ENCODE data around the gene DMC1. TPM values are rescaled to one million over a fixed set of nuclear protein-coding genes. Genes with fewer than 3 reads are reported as not detected.

Gene DMC1
- total and polyA plus RNA-seq, 2 of the 13 experiments (the other 11 are each of a cell fraction or from before 2014, with no cell fraction given): 0.82 TPM; not detected in 1

DNA sequence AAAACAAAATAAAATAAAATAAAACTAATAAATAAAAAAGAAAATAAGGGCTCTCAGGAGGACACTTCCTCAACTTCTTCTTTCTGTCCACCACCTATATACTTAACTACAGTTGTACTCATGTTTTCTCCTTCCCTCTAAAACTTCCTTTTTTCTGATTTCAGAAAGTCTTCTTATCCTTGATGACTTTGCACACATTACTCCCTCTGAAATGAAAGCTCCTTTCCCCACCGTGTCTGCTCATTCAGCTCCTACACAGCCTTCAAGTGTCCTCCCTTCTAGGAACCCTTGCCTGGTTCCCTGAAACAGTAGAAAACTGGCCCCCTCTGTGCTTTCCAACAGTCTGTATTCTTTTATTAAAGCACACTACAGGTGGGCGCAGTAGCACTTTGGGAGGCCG lies 45.6 kb downstream of the DMC1 start (continued):
- TF ChIP-seq ZNF431 (CRISPR knock-in tag; IDR thresholded peaks at IDR 0.05; ENCODE audit: borderline replicate concordance, low read depth) (no peak), ZNF709 (CRISPR knock-in tag; IDR thresholded peaks at IDR 0.05) (no peak)
- TF ChIP-seq, protein P1, sequence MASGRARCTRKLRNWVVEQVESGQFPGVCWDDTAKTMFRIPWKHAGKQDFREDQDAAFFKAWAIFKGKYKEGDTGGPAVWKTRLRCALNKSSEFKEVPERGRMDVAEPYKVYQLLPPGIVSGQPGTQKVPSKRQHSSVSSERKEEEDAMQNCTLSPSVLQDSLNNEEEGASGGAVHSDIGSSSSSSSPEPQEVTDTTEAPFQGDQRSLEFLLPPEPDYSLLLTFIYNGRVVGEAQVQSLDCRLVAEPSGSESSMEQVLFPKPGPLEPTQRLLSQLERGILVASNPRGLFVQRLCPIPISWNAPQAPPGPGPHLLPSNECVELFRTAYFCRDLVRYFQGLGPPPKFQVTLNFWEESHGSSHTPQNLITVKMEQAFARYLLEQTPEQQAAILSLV (CRISPR knock-in tag; IDR thresholded peaks at IDR 0.05; ENCODE audit: borderline replicate concordance): no peak

- Histone ChIP-seq H3K27me3 (ENCODE audit: control insufficient read depth in 1 of 2, insufficient read depth in 2 of 2, low read length in 2 of 2) (no peaks in the 10 kb centered on the region), H4K20me1 (ENCODE audit: insufficient read depth, low read length) (no peaks in the 10 kb centered on the region), H3K4me1 (ENCODE audit: insufficient read depth, low read length) (no peaks in the 10 kb centered on the region), H3K27ac (ENCODE audit: extremely low read length, insufficient read depth, low read length) (no peak overlapping the region), H3K79me2 (ENCODE audit: insufficient read depth, low read length) (no peaks in the 10 kb centered on the region), H3K4me3 (replicated peaks in 1 of 3; ENCODE audit: insufficient read depth in 1 of 3, low read depth in 2 of 3, low read length in 3 of 3) (no peak overlapping the region), H3K4me2 (ENCODE audit: low read depth, low read length) (no peak overlapping the region), H3K9me3 (ENCODE audit: low read length) (no peaks in the 10 kb centered on the region), H3K9ac (ENCODE audit: insufficient read depth, low read depth, low read length) (no peak overlapping the region), H2AFZ (ENCODE audit: low read length) (no peak overlapping the region), H3K36me3 (replicated peaks in 1 of 2; ENCODE audit: control insufficient read depth in 1 of 2, insufficient read depth in 2 of 2, low read length in 2 of 2) (no peaks in the 10 kb centered on the region)
- ChIA-PET CTCF (ENCODE audit: low intra/inter-chr PET ratio, low total read pairs) (no interaction called here), POLR2A (no interaction called here)
- no TSS peak for BruUV-seq (replicated peaks)
- 57% methylated on average over 5 of the region's 5 CpGs for WGBS (ENCODE audit: low lambda C conversion rate)
- no peak for FAIRE-seq
- in situ Hi-C loops (cut with HindIII; ENCODE audit: extremely low pct_ligation_motif_present, low pct_unique_long_range_greater_than_20kb): no loop called here
- no peak for ATAC-seq
- intact Hi-C loops (cut with micrococcal nuclease; ENCODE audit: unreplicated experiment): no loop called here
- DNase-seq (ENCODE audit: low spot score): no peak
- TF ChIP-seq ATF1 (CRISPR knock-in tag; IDR thresholded peaks at IDR 0.05) (no peak), GMEB2 (CRISPR knock-in tag; IDR thresholded peaks at IDR 0.05; ENCODE audit: low read depth) (no peak), HIVEP1 (CRISPR knock-in tag; IDR thresholded peaks at IDR 0.05) (no peak), TFDP1 (CRISPR knock-in tag; IDR thresholded peaks at IDR 0.05; ENCODE audit: borderline replicate concordance) (no peak), ZNF788 (CRISPR knock-in tag; IDR thresholded peaks at IDR 0.05; ENCODE audit: borderline replicate concordance) (no peak), YY1 (IDR thresholded peaks at IDR 0.05; ENCODE audit: insufficient read depth, insufficient replicate concordance, low read depth, low read length) (no peak), SRY (CRISPR knock-in tag; IDR thresholded peaks at IDR 0.05) (no peak), ZNF558 (CRISPR knock-in tag; IDR thresholded peaks at IDR 0.05; ENCODE audit: borderline replicate concordance) (no peak)
- TF ChIP-seq, protein P2, sequence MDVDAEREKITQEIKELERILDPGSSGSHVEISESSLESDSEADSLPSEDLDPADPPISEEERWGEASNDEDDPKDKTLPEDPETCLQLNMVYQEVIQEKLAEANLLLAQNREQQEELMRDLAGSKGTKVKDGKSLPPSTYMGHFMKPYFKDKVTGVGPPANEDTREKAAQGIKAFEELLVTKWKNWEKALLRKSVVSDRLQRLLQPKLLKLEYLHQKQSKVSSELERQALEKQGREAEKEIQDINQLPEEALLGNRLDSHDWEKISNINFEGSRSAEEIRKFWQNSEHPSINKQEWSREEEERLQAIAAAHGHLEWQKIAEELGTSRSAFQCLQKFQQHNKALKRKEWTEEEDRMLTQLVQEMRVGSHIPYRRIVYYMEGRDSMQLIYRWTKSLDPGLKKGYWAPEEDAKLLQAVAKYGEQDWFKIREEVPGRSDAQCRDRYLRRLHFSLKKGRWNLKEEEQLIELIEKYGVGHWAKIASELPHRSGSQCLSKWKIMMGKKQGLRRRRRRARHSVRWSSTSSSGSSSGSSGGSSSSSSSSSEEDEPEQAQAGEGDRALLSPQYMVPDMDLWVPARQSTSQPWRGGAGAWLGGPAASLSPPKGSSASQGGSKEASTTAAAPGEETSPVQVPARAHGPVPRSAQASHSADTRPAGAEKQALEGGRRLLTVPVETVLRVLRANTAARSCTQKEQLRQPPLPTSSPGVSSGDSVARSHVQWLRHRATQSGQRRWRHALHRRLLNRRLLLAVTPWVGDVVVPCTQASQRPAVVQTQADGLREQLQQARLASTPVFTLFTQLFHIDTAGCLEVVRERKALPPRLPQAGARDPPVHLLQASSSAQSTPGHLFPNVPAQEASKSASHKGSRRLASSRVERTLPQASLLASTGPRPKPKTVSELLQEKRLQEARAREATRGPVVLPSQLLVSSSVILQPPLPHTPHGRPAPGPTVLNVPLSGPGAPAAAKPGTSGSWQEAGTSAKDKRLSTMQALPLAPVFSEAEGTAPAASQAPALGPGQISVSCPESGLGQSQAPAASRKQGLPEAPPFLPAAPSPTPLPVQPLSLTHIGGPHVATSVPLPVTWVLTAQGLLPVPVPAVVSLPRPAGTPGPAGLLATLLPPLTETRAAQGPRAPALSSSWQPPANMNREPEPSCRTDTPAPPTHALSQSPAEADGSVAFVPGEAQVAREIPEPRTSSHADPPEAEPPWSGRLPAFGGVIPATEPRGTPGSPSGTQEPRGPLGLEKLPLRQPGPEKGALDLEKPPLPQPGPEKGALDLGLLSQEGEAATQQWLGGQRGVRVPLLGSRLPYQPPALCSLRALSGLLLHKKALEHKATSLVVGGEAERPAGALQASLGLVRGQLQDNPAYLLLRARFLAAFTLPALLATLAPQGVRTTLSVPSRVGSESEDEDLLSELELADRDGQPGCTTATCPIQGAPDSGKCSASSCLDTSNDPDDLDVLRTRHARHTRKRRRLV (CRISPR knock-in tag; IDR thresholded peaks at IDR 0.05): no peak
- TF ChIP-seq, protein P3, sequence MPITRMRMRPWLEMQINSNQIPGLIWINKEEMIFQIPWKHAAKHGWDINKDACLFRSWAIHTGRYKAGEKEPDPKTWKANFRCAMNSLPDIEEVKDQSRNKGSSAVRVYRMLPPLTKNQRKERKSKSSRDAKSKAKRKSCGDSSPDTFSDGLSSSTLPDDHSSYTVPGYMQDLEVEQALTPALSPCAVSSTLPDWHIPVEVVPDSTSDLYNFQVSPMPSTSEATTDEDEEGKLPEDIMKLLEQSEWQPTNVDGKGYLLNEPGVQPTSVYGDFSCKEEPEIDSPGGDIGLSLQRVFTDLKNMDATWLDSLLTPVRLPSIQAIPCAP (CRISPR knock-in tag; IDR thresholded peaks at IDR 0.05; ENCODE audit: low read depth): no peak
Observed at GRCh38 chr22:38523479-38523878, 46.5 kb downstream of the DMC1 start.
